ENCODE data around the gene ADD2.
"Not testable (repeated sequence)": the region's sequence is repeated elsewhere in the genome, so short reads cannot be mapped to it uniquely, and the experiment has no call there.

ADD2 gene

GRCh38 chr2:70751881-70752280 lies 16.1 kb downstream of the ADD2 start:
- no peak for DNase-seq (ENCODE audit: low read depth in 2 of 2)

GRCh38 chr2:70750320-70750719 lies 17.7 kb downstream of the ADD2 start:
- no peak for DNase-seq (ENCODE audit: low read depth in 2 of 2)

DNA sequence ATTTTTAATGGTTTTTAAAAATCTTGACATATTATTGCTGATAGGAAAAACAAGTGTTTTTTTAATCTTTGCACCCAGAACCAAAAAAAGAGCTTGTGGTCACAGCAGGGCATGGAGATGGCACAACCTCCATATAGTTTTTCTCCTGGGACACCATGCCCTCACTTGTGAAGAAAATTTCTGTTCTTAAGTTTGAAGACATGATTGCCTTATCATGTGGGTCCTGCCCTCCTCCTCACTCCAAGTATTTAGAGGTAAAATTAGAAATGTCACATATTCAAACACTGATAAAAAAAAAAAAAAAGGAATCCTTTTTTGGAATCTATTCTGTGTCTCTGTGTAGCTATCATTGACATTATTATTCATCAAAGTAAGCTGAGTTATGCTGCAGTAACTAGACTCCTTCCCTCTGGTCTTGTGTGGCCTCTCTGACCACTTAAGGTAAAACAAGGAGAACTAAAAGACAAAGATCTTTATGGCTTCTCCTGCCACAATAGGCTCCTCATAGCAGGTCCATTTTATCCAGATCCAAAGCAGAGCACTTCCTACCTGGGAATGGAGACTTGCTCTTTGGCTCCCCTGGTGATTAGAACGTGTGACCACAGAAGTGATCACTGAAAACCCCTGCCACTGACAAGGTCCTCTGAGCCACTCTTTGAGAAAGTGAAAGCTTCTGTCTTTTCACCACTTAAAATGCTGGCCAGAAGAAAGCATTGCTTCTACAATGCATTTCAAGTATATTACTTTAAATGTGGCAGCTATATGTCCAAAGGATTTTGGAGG lies 19.8 kb downstream of the ADD2 start:
- no peak for DNase-seq (ENCODE audit: low read depth in 2 of 2)

GRCh38 chr2:70747284-70747683 lies 20.7 kb downstream of the ADD2 start:
- DNase-seq (ENCODE audit: low read depth in 2 of 2): no peak

DNA sequence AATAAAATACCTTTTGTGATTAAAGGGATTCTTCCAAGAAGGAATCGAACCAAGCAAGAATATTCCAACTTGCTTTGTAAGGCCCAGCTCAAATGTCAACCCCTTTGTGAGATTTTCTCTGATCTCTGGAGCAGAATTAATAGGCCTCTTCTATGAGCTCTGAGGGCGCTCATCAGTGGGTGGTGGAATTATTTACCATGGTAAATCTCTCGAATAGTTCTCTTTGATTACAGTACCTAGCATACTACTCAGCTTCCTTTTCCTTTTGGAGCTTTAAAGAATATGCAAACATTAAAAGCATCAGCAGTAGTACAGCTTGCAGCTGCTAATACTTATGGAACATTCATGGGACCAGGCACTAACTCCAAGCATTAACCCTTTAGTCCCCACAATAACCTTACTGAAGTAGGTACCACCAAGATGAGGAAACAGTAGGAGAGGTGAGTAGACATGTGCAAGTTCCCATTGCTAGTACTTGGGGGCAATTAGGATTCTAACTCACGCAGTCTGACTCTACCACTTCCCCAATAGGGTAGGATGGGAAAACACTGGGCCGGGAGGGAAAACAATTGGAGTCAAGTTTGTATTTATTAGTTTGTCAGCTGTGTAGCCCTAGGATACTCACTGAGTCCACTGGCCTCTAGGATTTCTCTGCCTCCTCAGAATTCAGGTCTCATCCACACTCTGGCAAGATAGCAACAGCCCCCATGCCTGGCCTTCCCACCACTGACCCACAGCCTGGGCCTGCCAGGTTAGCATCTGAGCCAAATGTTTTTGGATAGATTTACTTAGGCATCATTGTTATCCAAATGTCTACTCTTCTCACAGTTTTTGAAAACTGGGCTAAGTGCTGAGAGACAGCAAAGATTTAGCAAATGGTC lies 21.7 kb downstream of the ADD2 start:
- DNase-seq (ENCODE audit: low read depth in 2 of 2): no peak

GRCh38 chr2:70745276-70745825 lies 22.6 kb downstream of the ADD2 start:
- no peak for DNase-seq (ENCODE audit: low read depth in 2 of 2)

DNA sequence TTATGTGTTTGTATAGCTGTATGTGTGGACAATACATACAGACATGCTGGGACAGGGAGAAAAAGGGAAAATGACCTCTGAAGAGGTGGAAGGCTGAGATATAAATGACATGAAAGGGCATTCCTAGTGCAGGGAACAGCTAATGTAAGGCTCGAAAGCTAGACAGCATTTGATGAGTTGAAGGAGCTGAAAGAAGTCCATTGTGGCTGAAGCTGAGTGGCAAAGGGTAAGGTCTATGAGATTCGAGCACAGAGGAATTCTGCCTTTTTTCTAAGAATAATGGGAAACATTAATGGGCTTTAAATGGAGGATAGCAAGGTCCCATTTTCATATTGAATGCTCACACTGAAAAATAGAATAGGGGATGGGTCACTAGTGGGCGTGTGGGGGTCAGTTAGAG lies 23.6 kb downstream of the ADD2 start:
- DNase-seq (ENCODE audit: low read depth in 2 of 2): no peak

DNA sequence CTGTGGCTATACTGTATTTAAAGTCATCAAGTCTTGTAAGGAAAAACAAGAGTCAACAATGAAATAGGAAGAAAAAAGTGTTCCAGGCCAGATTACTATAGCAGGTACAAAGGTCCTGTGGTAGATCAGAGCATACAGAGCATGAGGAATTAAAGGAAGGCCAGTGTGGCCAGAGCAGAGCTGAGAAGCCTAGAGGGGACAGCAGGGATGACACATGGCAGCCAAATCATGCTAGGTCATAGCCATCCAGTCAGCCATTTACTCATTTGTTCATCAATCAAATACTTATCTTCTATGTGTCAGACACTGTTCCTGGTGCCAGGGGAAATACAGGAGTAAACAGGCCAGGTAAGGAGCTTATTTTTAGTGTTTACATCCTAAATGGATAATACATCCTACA lies 24.3 kb downstream of the ADD2 start:
- no peak for DNase-seq (ENCODE audit: low read depth in 2 of 2)

DNA sequence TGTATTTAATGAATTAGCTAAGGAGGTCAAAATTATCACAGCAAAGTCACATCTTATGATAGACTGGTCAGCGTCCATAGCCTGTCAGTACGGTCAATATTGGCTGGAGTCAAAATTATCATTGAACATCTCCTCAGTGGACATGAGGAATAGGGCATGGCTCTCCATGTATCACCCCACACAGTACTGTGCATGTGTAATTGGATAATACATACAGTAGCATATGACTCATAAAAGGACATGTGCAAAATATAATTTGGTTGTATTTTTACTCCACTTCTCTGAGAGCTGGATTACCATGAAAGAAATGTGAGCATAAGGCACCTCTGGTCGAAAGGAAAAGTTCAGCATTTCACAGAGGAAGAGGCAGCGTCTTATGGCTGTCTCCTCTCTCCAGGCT lies 24.9 kb downstream of the ADD2 start:
- DNase-seq (ENCODE audit: low read depth in 2 of 2): no peak

DNA sequence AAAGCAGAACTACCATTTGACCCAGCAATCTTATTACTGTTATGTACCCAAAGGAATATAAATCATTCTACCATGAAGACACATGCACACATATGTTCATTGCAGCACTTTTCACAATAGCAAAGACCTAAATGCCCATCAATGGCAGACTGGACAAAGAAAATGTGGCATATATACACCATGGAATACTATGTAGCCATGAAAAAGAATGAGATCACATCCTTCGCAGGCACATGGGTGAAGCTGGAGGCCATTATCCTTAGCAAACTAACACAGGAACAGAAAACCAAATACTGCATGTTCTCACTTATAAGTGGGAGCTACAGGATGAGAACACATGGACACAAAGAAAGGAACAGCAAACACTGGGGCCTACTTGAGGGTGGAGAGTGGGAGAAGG lies 28.5 kb downstream of the ADD2 start:
- not testable (repeated sequence) for DNase-seq (ENCODE audit: low read depth in 2 of 2)

- no peak for DNase-seq (ENCODE audit: low read depth in 2 of 2)
Observed at GRCh38 chr2:70738159-70738558, 29.8 kb downstream of the ADD2 start.

GRCh38 chr2:70735071-70735470 lies 32.9 kb downstream of the ADD2 start:
- no peak for DNase-seq (ENCODE audit: low read depth in 2 of 2)

- no peak for DNase-seq (ENCODE audit: low read depth in 2 of 2)
Observed at GRCh38 chr2:70733646-70734180, 34.3 kb downstream of the ADD2 start.

GRCh38 chr2:70732766-70733645 lies 35.0 kb downstream of the ADD2 start:
- DNase-seq (ENCODE audit: low read depth in 2 of 2): no peak

DNA sequence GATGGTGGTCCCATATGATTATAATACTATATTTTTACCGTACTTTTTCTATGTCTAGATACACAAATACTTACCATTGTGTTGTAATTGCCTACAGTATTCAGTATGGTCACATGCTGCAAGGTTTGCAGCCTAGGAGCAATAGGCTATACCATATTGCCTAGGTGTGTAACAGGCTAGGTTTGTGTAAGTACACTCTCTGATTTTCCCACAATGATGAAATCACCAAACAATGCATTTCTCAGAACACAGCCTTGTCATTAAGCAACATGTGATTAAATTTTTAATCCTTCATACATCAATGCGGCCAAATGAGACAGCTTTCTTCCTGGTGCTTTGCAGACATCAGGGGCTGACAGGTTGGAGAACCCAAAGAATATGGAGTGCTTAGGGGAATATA lies 37.3 kb downstream of the ADD2 start:
- no peak for DNase-seq (ENCODE audit: low read depth in 2 of 2)

- DNase-seq (ENCODE audit: low read depth in 2 of 2): no peak
Observed at GRCh38 chr2:70729647-70730046, 38.4 kb downstream of the ADD2 start.

GRCh38 chr2:70728128-70728527 lies 39.9 kb downstream of the ADD2 start:
- DNase-seq (ENCODE audit: low read depth in 2 of 2): no peak

DNA sequence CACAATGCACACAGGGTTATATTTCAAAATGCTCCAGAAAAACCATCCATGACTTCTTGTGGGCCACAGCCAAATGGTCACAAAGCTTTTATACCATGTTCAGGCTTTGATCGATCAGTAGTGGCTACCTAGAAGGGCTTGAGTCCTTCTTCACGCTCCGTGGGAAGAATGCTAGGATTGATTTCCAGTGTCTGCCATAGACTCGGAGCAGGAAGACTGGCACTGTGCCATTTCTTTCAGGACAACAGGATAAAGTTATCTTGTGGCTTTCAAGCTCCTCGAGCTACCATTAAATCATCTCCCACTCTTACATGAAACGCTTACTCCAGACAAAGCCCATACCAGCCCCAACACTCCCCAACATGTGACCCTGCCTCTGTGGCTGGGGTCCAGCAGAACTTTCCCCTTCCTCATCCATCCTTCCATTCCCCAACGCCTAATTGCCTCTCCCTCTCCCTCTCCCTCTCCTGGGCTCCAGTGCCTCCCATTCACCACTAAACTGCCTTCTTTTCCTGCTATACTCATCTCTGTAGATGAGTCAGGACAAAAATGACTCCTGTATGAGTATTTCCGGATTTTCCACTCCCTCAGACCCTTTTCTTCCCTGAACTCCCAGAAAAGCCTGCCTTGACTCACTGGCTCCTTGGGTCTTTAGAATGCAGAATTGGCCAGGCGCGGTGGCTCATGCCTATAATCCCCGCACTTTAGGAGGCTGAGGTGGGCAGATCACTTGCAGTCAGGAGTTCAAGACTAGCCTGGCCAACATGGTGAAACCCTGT lies 40.9 kb downstream of the ADD2 start:
- no peak for DNase-seq (ENCODE audit: low read depth in 2 of 2)

DNA sequence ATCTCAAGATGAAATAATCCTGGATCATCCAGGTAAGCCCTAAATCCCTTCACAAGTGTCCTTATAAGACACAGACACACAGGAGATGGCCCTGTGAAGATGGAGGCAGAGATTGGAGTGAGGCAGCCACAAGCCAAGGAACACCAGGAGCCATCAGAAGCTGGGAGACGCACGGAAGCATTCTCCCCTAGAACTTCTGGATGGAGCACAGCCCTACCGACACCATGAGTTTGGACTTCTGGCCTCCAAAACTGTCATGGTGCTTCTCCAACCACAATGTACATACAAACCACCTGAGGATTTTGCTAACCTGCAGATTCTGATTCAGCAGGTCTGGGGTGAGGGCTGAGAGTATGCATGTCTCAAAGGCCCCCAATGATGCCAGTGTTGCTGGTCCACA lies 42.5 kb downstream of the ADD2 start:
- DNase-seq (ENCODE audit: low read depth in 2 of 2): no peak

GRCh38 chr2:70724366-70724765 lies 43.6 kb downstream of the ADD2 start:
- no peak for DNase-seq (ENCODE audit: low read depth in 2 of 2)

All from activated CD8-positive, alpha-beta memory T cell treated with anti-CD3 and anti-CD28 coated beads for 4 hours (primary cell).